GM21390 (cell line): ENCODE results near the gene HPSE2.
"Not testable (repeated sequence)": the region's sequence is repeated elsewhere in the genome, so short reads cannot be mapped to it uniquely, and the experiment has no call there.

ENCODE experiments used
- ATAC-seq: cut with Tn5 transposase; IDR thresholded peaks from one replicate; pipeline ENCODE4 v1.9.1; 2021; ENCODE audit not compliant: unreplicated experiment

Gene HPSE2

GRCh38 chr10:98519841-98520240 lies 715.8 kb downstream of the HPSE2 start:
- no peak for ATAC-seq

- ATAC-seq = no peak
Observed at GRCh38 chr10:98517672-98518071, 718.0 kb downstream of the HPSE2 start.

GRCh38 chr10:98516352-98516751 lies 719.3 kb downstream of the HPSE2 start:
- ATAC-seq = no peak

GRCh38 chr10:98513704-98514103 lies 721.9 kb downstream of the HPSE2 start:
- ATAC-seq = no peak

GRCh38 chr10:98511876-98512275 lies 723.8 kb downstream of the HPSE2 start:
- no peak for ATAC-seq

GRCh38 chr10:98510412-98510995 lies 725.1 kb downstream of the HPSE2 start:
- ATAC-seq = no peak

- ATAC-seq = no peak
Observed at GRCh38 chr10:98509745-98510144, 725.9 kb downstream of the HPSE2 start.

GRCh38 chr10:98502535-98502934 lies 733.1 kb downstream of the HPSE2 start:
- ATAC-seq = not testable (repeated sequence)

- no peak for ATAC-seq
Observed at GRCh38 chr10:98492763-98493162, 742.9 kb downstream of the HPSE2 start.

GRCh38 chr10:98489561-98490481 lies 745.8 kb downstream of the HPSE2 start:
- no peak for ATAC-seq

- no peak for ATAC-seq
Observed at GRCh38 chr10:98488669-98489430, 746.8 kb downstream of the HPSE2 start.

GRCh38 chr10:98487649-98488048 lies 748.0 kb downstream of the HPSE2 start:
- ATAC-seq = no peak

- no peak for ATAC-seq
Observed at GRCh38 chr10:98486421-98486820, 749.2 kb downstream of the HPSE2 start.

- no peak for ATAC-seq
Observed at GRCh38 chr10:98485959-98486358, 749.7 kb downstream of the HPSE2 start.

GRCh38 chr10:98483658-98484057 lies 752.0 kb downstream of the HPSE2 start:
- ATAC-seq = no peak

- no peak for ATAC-seq
Observed at GRCh38 chr10:98482096-98482495, 753.6 kb downstream of the HPSE2 start.

GRCh38 chr10:98481404-98481945 lies 754.2 kb downstream of the HPSE2 start:
- no peak for ATAC-seq

GRCh38 chr10:98478430-98479222 lies 757.0 kb downstream of the HPSE2 start:
- ATAC-seq = no peak

- no peak for ATAC-seq
Observed at GRCh38 chr10:98477861-98478260, 757.8 kb downstream of the HPSE2 start.

- peak; percentile 79 for ATAC-seq
Observed at GRCh38 chr10:98474628-98475027, 761.0 kb downstream of the HPSE2 start.

GRCh38 chr10:98472196-98472595 lies 763.5 kb downstream of the HPSE2 start:
- no peak for ATAC-seq
